GM21723 (cell line): ENCODE results near the gene SLC6A3.
A peak's percentile ranks its signal among the peaks of the same experiment; 100 is the strongest.
"Not testable (repeated sequence)": the region's sequence is repeated elsewhere in the genome, so short reads cannot be mapped to it uniquely, and the experiment has no call there.

Source experiments
- ATAC-seq: cut with Tn5 transposase; IDR thresholded peaks from one replicate; pipeline ENCODE4 v1.9.1; 2021; ENCODE audit warnings: mild to moderate bottlenecking, moderate library complexity; ENCODE audit not compliant: unreplicated experiment

SLC6A3 gene

GRCh38 chr5:1376981-1377380 lies 68.3 kb downstream of the SLC6A3 start:
- no peak for ATAC-seq

GRCh38 chr5:1375871-1376810 lies 69.1 kb downstream of the SLC6A3 start:
- no peak for ATAC-seq

- ATAC-seq, result no peak
Measured at GRCh38 chr5:1374679-1375055, 70.6 kb downstream of the SLC6A3 start.

- ATAC-seq, result no peak
Measured at GRCh38 chr5:1374030-1374678, 71.1 kb downstream of the SLC6A3 start.

- ATAC-seq, result not testable (repeated sequence)
Measured at GRCh38 chr5:1371972-1372342, 73.3 kb downstream of the SLC6A3 start.

GRCh38 chr5:1371218-1371971 lies 73.8 kb downstream of the SLC6A3 start:
- no peak for ATAC-seq

GRCh38 chr5:1370006-1370405 lies 75.2 kb downstream of the SLC6A3 start:
- no peak for ATAC-seq

GRCh38 chr5:1368756-1369155 lies 76.5 kb downstream of the SLC6A3 start:
- ATAC-seq, result no peak

- ATAC-seq, result no peak
Measured at GRCh38 chr5:1368236-1368635, 77.0 kb downstream of the SLC6A3 start.

GRCh38 chr5:1367149-1367548 lies 78.1 kb downstream of the SLC6A3 start:
- no peak for ATAC-seq

- peak; percentile 88 for ATAC-seq
Measured at GRCh38 chr5:1366514-1366913, 78.7 kb downstream of the SLC6A3 start.

GRCh38 chr5:1364211-1364610 lies 81.0 kb downstream of the SLC6A3 start:
- ATAC-seq, result no peak

GRCh38 chr5:1363581-1363980 lies 81.7 kb downstream of the SLC6A3 start:
- ATAC-seq, result no peak

GRCh38 chr5:1363160-1363559 lies 82.1 kb downstream of the SLC6A3 start:
- ATAC-seq, result no peak

GRCh38 chr5:1362242-1363015 lies 82.8 kb downstream of the SLC6A3 start:
- ATAC-seq, result no peak

GRCh38 chr5:1360861-1361260 lies 84.4 kb downstream of the SLC6A3 start:
- no peak for ATAC-seq

GRCh38 chr5:1360367-1360766 lies 84.9 kb downstream of the SLC6A3 start:
- ATAC-seq, result not testable (repeated sequence)

GRCh38 chr5:1359713-1360112 lies 85.5 kb downstream of the SLC6A3 start:
- ATAC-seq, result no peak

- ATAC-seq, result no peak
Measured at GRCh38 chr5:1359031-1359645, 86.1 kb downstream of the SLC6A3 start.

- no peak for ATAC-seq
Measured at GRCh38 chr5:1358726-1359025, 86.6 kb downstream of the SLC6A3 start.
